Trophoblast cell (in vitro differentiated cells and primary cell): ENCODE results near the gene GBE1.

Experiments used
- DNase-seq, 2 donors: peaks; one replicate each; pipeline ENCODE4 v3.0.0-alpha.2; 2016
- H2AFZ ChIP-seq: 2 replicates; pipeline ENCODE4 v1.6.1; 2013; ENCODE audit warnings: low read length, moderate library complexity, mild to moderate bottlenecking; ENCODE audit not compliant: insufficient read depth, poor library complexity
- H2AK5ac ChIP-seq: 2 replicates; pipeline ENCODE4 v1.6.1; 2013; ENCODE audit warnings: mild to moderate bottlenecking, low read length
- H2BK120ac ChIP-seq: 2 replicates; pipeline ENCODE4 v1.6.1; 2013; ENCODE audit warnings: low read length, mild to moderate bottlenecking, moderate library complexity; ENCODE audit not compliant: insufficient read depth, poor library complexity
- H2BK12ac ChIP-seq: 2 replicates; pipeline ENCODE4 v1.6.1; 2013; ENCODE audit warnings: mild to moderate bottlenecking, low read length, moderate library complexity
- H2BK5ac ChIP-seq: 2 replicates; pipeline ENCODE4 v1.6.1; 2013; ENCODE audit warnings: low read length, low read depth, moderate library complexity, mild to moderate bottlenecking; ENCODE audit not compliant: poor library complexity
- H3K14ac ChIP-seq: 2 replicates; pipeline ENCODE4 v1.6.1; 2013; ENCODE audit warnings: mild to moderate bottlenecking, low read length
- H3K18ac ChIP-seq: 2 replicates; pipeline ENCODE4 v1.6.1; 2013; ENCODE audit warnings: mild to moderate bottlenecking, low read length
- H3K23ac ChIP-seq: 2 replicates; pipeline ENCODE4 v1.6.1; 2013; ENCODE audit warnings: low read length
- H3K27ac ChIP-seq: 2 replicates; pipeline ENCODE4 v1.5.1; 2013; ENCODE audit warnings: low read depth, mild to moderate bottlenecking, inconsistent platforms, low read length, moderate library complexity
- H3K27me3 ChIP-seq: 2 replicates; pipeline ENCODE4 v1.6.1; 2013; ENCODE audit warnings: inconsistent platforms, mild to moderate bottlenecking, low read length, moderate library complexity; ENCODE audit not compliant: insufficient read depth
- H3K36me3 ChIP-seq, 2 experiments: 1 replicate in 1 of 2; 2 replicates in 1 of 2; pipeline ENCODE4 v1.6.1; 2013; ENCODE audit warnings: low read length in 2 of 2, mild to moderate bottlenecking in 2 of 2, moderate library complexity in 1 of 2; ENCODE audit not compliant: insufficient read depth in 2 of 2, control insufficient read depth in 1 of 2
- H3K4ac ChIP-seq: 2 replicates; pipeline ENCODE4 v1.6.1; 2013; ENCODE audit warnings: low read depth, mild to moderate bottlenecking, low read length, moderate library complexity
- H3K4me1 ChIP-seq, 2 experiments: 1 replicate in 1 of 2; 2 replicates in 1 of 2; pipeline ENCODE4 v1.6.1; 2013; ENCODE audit warnings: low read length in 2 of 2, mild to moderate bottlenecking in 2 of 2, moderate library complexity in 1 of 2; ENCODE audit not compliant: insufficient read depth in 2 of 2, control insufficient read depth in 1 of 2
- H3K4me2 ChIP-seq: 2 replicates; pipeline ENCODE4 v1.6.1; 2013; ENCODE audit warnings: inconsistent platforms, mild to moderate bottlenecking, low read length, moderate library complexity
- H3K4me3 ChIP-seq: 2 replicates; pipeline ENCODE4 v1.5.1; 2013; ENCODE audit warnings: mild to moderate bottlenecking, low read depth, low read length, inconsistent platforms
- H3K79me1 ChIP-seq: one replicate; pipeline ENCODE4 v1.6.1; 2013; ENCODE audit warnings: low read length
- H3K79me2 ChIP-seq: 2 replicates; pipeline ENCODE4 v1.6.1; 2013; ENCODE audit warnings: low read length, mild to moderate bottlenecking; ENCODE audit not compliant: control insufficient read depth, insufficient read depth, poor library complexity
- H3K9ac ChIP-seq: 2 replicates; pipeline ENCODE4 v1.6.1; 2013; ENCODE audit warnings: mild to moderate bottlenecking, low read length
- H3K9me3 ChIP-seq: 2 replicates; pipeline ENCODE4 v1.6.1; 2013; ENCODE audit warnings: low read depth, mild to moderate bottlenecking, control low read depth, inconsistent platforms, low read length; ENCODE audit not compliant: insufficient read depth
- H4K12ac ChIP-seq: 2 replicates; pipeline ENCODE4 v1.6.1; 2013; ENCODE audit warnings: low read depth, mild to moderate bottlenecking, low read length, moderate library complexity
- H4K8ac ChIP-seq: 2 replicates; pipeline ENCODE4 v1.6.1; 2013; ENCODE audit warnings: low read depth, mild to moderate bottlenecking, low read length, moderate library complexity
- H4K91ac ChIP-seq: one replicate; pipeline ENCODE4 v1.6.1; 2013; ENCODE audit warnings: low read depth, mild to moderate bottlenecking, low read length, moderate library complexity
- WGBS: extraction: QIAGEN DNeasy Blood & Tissue Kit; methylation state at CpG from one replicate; pipeline ENCODE4 v1.1.7; 2013; ENCODE audit warnings: missing lambda C conversion rate; ENCODE audit not compliant: insufficient read length, insufficient coverage; ENCODE audit errors: extremely low coverage; 5-methylcytosine and 5-hydroxymethylcytosine counted together

Gene GBE1

DNA sequence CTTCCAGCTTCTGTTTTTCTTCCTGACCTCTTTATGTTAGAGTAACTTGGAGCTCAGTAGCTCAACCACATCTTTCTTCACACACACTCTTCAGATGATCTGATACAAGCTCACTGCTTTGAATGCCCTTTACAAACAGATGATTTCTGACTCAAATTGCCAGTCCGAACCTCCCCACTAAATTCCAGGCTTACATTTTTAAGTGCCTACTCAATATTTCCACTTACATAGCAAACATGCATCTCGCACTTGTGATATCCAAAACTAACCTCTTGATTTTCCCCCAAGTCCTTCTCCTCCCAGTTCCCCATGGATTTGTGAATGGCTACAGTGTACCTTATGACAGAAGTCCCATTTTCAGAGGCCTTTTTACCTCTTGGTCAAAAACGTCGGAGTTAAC is 139.1 kb downstream of the GBE1 start:
- Histone ChIP-seq H4K91ac (no peak overlapping the region), H2AK5ac (no peak overlapping the region), H3K18ac (no peak overlapping the region), H4K8ac (no peak overlapping the region), H3K14ac (no peak overlapping the region), H3K27me3 (no peaks in the 10 kb centered on the region), H3K9me3 (no peaks in the 10 kb centered on the region), H3K4me2 (no peak overlapping the region), H3K79me1 (no peaks in the 10 kb centered on the region), H3K4me1 (no peaks in the 10 kb centered on the region), H3K27ac (no peak overlapping the region), H2BK5ac (no peak overlapping the region), H3K4ac (no peak overlapping the region), H3K79me2 (no peaks in the 10 kb centered on the region), H3K4me3 (no peak overlapping the region), H2AFZ (no peak overlapping the region), H2BK12ac (no peak overlapping the region), H3K36me3 (no peaks in the 10 kb centered on the region), H3K9ac (no peak overlapping the region), H3K23ac (no peak overlapping the region), H2BK120ac (no peak overlapping the region), H4K12ac (no peak overlapping the region)
- peak in 1 of 2 donors; percentile 10 for DNase-seq
- no CpG with 5 or more reads among the region's 4 CpGs for WGBS

- 100% methylated on average over 2 of the region's 5 CpGs for WGBS
- no peak overlapping the region for H2BK12ac ChIP-seq
- no peak for DNase-seq
- no peaks in the 10 kb centered on the region for H3K79me2 ChIP-seq
- H2AFZ ChIP-seq, result no peak overlapping the region
- no peak overlapping the region for H3K18ac ChIP-seq
- no peak overlapping the region for H3K9ac ChIP-seq
- H3K23ac ChIP-seq, result no peak overlapping the region
- no peak overlapping the region for H3K14ac ChIP-seq
- H2AK5ac ChIP-seq, result no peak overlapping the region
- H3K79me1 ChIP-seq, result no peaks in the 10 kb centered on the region
- H2BK5ac ChIP-seq, result no peak overlapping the region
- H3K4me1 ChIP-seq, result no peaks in the 10 kb centered on the region
- no peak overlapping the region for H4K8ac ChIP-seq
- no peak overlapping the region for H4K12ac ChIP-seq
- H3K4me2 ChIP-seq, result no peak overlapping the region
- no peaks in the 10 kb centered on the region for H3K36me3 ChIP-seq
- H4K91ac ChIP-seq, result no peak overlapping the region
- no peak overlapping the region for H3K4ac ChIP-seq
- no peak overlapping the region for H2BK120ac ChIP-seq
- H3K4me3 ChIP-seq, result no peak overlapping the region
- H3K27me3 ChIP-seq, result no peaks in the 10 kb centered on the region
- no peak overlapping the region for H3K27ac ChIP-seq
- H3K9me3 ChIP-seq, result no peaks in the 10 kb centered on the region
Measured at GRCh38 chr3:81621277-81621676, 140.2 kb downstream of the GBE1 start.

DNA sequence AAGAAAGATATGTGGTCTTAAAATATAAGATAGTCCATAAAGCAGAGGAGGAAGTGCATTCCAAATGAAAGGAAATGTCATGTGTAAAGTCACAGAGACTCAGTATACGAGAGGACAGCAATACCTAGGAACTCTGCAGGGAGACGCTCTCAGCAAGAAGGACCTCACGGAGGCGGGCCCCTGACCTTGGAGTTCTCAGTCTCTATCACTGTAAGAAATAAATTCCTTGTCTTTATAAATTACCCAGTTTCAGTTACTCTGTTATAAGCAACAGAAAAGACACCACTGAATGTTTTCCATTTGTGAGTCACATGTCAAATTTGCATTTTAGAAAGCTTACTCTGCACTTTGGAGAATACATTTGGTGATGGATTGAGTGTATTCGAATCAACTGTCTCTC is 140.6 kb downstream of the GBE1 start:
- Histone ChIP-seq H3K4me2 (no peak overlapping the region), H3K79me2 (no peaks in the 10 kb centered on the region), H3K79me1 (no peaks in the 10 kb centered on the region), H4K8ac (no peak overlapping the region), H3K9me3 (no peaks in the 10 kb centered on the region), H3K23ac (no peak overlapping the region), H2AK5ac (no peak overlapping the region), H3K14ac (no peak overlapping the region), H3K18ac (no peak overlapping the region), H3K27ac (no peak overlapping the region), H3K4me3 (no peak overlapping the region), H2BK5ac (no peak overlapping the region), H4K12ac (no peak overlapping the region), H3K9ac (no peak overlapping the region), H3K27me3 (no peaks in the 10 kb centered on the region), H2BK120ac (no peak overlapping the region), H4K91ac (no peak overlapping the region), H3K4ac (no peak overlapping the region), H2BK12ac (no peak overlapping the region), H3K4me1 (no peaks in the 10 kb centered on the region), H3K36me3 (no peaks in the 10 kb centered on the region), H2AFZ (no peak overlapping the region)
- DNase-seq, result no peak
- WGBS, result no CpG with 5 or more reads among the region's 5 CpGs

GRCh38 chr3:81612768-81613167 is 148.7 kb downstream of the GBE1 start:
- H4K8ac ChIP-seq, result no peak overlapping the region
- H3K9me3 ChIP-seq, result no peaks in the 10 kb centered on the region
- H3K4me1 ChIP-seq, result no peaks in the 10 kb centered on the region
- no peak overlapping the region for H3K9ac ChIP-seq
- H3K4me3 ChIP-seq, result no peak overlapping the region
- H3K27ac ChIP-seq, result no peak overlapping the region
- no peak overlapping the region for H2AFZ ChIP-seq
- no peak overlapping the region for H2BK12ac ChIP-seq
- H3K4ac ChIP-seq, result no peak overlapping the region
- no peak for DNase-seq
- H3K23ac ChIP-seq, result no peak overlapping the region
- no peaks in the 10 kb centered on the region for H3K79me1 ChIP-seq
- no peak overlapping the region for H3K18ac ChIP-seq
- no peaks in the 10 kb centered on the region for H3K36me3 ChIP-seq
- H2AK5ac ChIP-seq, result no peak overlapping the region
- H4K91ac ChIP-seq, result no peak overlapping the region
- H3K14ac ChIP-seq, result no peak overlapping the region
- H3K27me3 ChIP-seq, result no peaks in the 10 kb centered on the region
- 100% methylated on average over 2 of the region's 3 CpGs for WGBS
- no peak overlapping the region for H2BK120ac ChIP-seq
- no peaks in the 10 kb centered on the region for H3K79me2 ChIP-seq
- no peak overlapping the region for H3K4me2 ChIP-seq
- H4K12ac ChIP-seq, result no peak overlapping the region
- no peak overlapping the region for H2BK5ac ChIP-seq
